Glomerular endothelial cell (primary cell): ENCODE results near the gene APRT. TPM values are rescaled to one million over a fixed set of nuclear protein-coding genes. Genes with fewer than 3 reads are reported as not detected.

Source experiments
- DNase-seq: peaks from one replicate; pipeline ENCODE4 v3.0.0-alpha.2; 2011; ENCODE audit warnings: low read depth, low spot score; ENCODE audit errors: extremely low read depth
- total RNA-seq: library from RNA; depleted of rRNA; stranded (reverse); fragments of >200 nt; gene quantifications from 2 replicates; pipeline ENCODE4 v1.2.3, GENCODE V29; 2015

Gene APRT
- total RNA-seq, 1 donor from 2014 or later, result 189 TPM

DNA sequence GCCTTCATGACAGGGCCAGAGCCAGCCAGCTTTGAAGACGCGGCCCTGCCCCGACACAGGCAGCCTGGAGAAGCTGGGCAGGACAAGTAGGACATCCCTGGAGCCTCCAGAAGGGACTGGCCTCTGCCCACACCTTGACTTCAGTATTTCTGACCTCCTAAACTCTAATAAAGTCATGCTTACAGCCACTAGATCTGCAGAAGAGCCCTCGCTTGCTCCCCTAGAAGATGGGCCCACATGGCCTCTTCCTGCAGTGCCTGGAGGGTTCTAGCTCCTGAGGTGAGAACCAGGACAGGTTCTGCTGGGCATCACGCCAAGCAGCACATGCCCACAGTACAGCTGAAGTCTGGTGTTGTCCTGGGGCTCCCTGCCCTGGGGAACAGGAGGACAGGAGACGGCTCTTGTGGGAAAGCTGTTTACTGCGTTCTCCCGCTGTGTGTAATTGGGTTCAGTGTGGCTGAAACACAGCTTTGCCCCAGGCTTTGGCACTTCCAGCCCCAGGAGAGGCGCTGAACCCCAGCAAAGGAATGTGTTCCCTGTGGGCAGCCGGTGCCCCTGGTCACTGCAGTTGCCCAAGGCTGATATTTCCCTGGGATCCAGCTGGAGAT, 2.6 kb downstream of the APRT start:
- DNase-seq, result no peak

DNA sequence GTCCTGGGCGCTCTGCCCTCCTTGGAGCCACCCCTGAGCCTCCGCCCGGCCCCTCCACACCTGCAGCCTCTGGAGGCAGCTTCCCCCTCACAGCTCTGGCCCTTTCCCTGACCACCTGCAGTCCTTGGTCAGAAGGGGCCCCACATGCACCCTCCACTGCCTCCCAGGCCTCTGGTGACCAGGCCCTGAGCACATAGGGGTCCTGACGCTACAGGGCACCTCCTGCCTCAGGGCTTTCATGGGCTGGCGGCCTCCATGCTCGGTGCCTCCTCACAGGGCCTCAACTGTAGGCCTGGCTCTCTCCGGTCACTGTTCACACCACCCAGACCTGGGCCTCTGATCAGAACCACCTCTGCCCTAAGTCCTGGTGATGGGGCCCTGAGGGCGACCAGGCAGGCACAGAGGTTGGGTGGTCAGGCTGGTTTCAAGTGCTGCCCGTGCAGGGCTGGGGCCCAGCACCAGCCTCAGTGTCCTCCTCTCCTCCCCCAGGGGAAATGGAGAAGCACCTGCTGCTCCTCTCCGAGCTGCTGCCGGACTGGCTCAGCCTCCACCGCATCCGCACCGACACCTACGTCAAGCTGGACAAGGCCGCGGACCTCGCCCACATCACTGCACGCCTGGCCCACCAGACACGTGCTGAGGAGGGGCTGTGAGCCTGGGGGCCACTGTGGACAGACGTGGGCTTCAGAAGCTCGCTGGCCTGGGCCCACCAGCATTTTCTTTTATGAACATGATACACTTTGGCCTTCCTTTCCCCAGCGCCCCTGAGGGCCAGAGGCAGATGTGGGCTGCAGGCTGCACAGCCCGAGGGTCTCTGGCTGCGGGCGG, 3.9 kb downstream of the APRT start:
- no peak for DNase-seq

DNA sequence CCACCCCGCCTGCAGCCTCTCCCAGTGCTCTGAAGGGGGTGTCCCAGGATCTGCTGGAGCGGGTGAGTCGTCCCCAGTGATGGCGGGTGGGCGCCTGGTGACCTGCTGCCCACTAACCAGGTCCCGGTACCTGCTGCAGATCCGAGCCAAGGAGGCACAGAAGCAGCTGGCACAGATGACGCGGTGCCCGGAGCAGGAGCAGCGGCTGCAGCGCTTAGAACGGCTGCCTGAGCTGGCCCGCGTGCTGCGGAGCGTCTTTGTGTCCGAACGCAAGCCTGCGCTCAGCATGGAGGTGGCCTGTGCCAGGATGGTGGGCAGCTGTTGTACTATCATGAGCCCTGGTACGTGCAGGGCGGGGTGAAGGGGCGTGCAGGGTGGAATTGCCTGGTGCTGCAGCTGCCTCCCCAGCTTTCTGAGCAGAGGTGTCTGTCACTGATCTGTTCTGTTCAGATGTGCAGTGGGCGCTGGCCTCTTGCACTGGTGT, 4.5 kb downstream of the APRT start:
- DNase-seq, result no peak

DNA sequence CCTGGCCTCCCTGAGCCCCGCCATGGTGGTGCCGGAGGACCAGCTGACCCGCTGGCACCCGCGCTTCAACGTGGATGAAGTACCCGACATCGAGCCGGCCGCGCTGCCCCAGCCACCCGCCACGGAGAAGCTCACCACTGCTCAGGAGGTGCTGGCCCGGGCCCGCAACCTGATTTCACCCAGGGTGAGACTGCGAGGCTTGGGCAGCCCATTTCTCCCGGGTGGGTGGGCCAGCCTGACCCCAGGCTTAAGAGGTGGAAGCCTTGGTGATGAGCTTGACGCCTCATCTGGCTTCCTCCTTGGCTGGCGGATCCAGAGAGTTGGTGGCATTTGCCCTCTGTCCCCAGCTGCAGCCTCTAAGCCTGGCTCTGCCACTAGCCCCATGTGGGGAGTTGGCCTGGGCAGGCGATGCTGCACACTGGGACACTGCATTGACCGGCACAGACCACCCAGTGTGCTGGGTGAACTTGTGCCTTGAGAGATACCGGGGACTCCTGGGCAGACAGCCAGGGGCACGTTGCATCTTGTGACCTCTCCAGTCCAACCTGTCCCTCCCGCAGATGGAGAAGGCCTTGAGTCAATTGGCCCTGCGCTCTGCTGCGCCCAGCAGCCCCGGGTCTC, 5.1 kb downstream of the APRT start:
- DNase-seq, result no peak

DNA sequence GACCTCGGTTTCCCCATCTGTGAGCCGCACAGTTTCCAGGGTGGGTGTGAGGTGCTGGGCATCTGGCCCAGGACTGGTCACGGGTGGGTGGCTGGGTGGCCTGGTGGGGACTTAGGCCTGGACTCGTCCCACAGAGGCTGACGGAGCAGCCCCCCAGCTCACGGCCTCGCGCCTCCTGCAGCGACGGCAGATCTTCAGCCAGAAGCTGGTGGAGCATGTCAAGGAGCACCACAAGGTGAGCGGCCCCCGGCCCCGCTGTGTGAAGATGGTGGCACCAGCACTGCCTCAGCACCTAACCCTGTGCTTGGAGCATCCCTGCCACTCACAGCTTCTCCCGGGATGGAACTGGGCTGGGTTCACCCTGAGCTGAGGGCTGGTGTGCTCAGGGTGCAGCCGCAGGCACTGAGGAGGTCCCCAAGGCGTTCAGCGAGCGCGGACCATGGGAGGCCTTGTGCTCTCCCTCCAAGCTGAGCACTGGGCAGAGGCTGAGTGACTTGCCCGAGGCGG, 5.8 kb downstream of the APRT start:
- no peak for DNase-seq

DNA sequence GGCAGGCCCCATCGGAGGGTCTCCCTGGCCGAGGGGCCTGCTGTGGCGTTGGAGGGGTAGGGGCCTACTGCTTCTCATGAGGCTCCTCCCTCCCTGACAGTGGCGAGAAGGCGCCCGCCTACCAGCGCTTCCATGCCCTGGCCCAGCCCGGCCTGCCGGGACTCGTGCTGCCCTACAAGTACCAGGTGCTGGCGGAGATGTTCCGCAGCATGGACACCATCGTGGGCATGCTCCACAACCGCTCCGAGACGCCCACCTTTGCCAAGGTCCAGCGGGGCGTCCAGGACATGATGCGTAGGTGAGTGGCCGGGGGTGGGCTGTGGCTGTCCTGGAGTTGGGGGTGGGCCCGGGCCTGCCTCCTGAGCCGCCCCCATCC, 6.4 kb downstream of the APRT start:
- no peak for DNase-seq

DNA sequence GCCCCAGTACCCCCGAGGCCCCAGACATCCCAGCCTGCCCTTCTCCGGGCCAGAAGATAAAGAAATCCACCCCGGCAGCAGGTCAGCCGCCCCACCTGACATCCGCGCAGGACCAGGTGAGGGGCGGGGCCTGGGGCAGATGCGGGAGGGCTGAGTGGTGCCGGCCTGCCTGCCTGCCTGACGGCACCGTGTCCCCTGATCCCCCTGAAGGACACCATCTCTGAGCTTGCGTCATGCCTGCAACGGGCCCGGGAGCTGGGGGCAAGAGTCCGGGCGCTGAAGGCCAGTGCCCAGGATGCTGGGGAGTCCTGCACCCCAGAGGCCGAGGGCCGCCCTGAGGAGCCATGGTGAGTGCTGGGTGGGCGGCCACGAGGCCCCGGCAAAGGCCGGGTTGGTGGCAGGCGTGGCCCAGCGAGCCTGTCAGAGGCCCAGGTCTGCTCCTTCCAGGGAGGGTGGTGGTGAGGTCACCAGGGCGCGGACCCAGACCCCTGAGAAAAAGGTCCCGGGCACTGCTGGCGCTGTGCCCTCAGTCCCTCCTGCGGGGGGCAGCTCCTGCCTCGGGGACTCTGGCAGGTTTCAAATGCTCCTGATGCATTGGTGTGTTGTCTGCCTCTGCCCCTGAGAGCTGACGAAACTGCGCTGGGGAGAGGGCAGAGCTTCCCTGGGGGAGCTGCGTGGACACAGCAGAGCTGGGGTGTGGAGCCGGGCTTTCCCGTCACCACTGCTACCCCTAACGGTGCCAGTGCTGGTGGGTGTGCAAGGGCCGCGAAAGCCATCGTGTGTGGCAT, 7.0 kb downstream of the APRT start:
- no peak for DNase-seq

DNA sequence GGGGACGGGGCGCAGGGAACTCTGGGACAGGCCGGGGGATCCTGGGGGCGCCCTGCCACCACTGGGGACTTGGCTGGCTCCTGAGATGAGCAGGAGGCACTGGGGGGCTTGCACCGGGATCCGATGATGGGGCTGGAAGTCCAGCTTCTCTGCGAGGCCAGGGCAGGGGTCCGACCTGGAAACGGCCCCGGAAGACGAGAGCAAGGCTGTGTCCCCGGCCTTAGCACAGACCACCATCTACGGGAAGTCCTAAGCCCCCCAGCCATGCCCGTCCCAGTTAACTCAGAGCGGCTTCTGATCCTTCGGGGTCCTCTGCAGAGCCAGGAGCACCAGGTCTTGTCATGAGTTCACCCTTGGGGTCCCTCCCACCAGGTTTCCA, 7.6 kb downstream of the APRT start:
- no peak for DNase-seq

DNA sequence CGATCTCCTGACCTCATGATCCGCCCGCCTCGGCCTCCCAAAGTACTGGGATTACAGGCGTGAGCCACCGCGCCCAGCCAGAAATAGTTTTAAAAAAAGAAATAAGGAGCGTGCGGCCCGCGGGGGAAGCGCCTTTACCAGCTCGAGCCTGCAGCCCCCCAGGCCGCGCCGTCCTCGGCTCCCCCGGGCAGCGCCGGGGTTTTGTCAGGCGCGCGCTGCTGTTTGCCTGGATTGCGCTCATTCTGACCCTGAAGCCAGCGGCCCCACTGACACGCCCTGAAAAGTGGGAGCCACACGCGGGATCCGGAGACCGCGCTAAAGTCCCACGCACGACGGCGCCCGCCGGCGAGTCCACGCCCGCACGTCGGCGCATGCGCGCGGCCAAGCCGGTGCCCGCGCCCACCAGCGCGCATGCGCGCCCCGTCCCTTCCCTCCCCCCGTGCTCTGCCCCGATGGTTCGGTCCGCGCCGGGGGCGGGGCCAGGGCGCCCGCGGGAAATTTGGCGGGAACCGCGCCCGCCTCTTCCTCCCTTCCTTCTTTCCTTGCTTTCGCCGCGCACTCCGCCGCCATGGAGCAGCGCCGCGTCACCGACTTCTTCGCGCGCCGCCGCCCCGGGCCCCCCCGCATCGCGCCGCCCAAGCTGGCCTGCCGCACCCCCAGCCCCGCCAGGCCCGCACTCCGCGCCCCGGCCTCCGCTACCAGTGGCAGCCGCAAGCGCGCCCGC, 8.3 kb downstream of the APRT start, which contains the start of gene CDT1:
Gene CDT1 (plus strand): TSS at position 526 of the 724 bp plus-strand sequence. CDS start 43 bp downstream, at position 569.
- DNase-seq, result no peak

DNA sequence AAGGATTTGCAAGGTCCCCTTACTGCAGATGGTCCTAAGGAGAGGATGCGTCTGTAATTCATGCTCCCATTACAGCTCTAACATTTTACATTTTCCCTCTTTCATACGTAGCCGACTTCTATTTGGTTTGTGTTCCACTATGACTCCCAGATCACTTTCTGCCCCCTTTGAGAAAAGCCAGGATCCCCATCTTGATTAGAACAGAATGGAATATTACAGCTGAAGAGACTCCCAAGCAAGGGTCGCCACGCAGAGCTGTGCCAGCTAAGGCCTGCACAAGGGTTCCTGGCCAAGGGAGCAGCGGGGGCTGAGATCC, 11.5 kb downstream of the APRT start:
- DNase-seq, result no peak

DNA sequence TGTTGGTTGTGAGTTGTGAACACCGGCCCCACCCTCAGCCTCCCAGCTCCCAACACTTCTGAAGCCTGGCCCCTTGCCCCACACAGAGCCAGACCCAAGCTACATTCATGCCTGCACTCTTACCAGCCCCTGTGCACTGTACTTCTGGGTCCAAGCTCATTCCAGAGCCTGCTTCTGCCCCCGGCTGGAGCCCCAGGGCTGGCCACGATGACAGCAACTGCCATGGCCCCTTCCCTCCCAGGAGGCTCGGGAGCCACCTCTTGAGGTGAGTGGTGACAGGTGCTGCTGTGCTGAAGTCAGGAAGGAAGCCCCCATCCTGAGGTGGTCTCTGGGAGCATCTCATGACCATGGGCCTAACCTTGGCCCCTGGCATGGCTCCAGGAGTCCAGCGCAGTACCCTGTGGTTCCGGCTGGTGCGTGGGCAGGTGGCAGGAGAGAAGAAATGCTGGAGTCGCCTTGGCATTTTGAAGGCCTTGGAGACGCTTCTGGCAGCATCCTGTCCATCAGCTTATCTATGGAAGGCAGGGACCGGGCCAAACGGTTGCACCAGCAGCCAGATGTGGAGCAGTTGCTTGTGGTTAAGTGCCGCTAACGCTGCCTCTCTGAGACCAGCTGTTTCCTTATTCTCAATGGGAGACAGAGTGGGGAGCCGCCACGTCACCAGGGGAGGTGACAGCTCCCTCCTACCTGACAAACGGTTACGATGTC, 12.0 kb downstream of the APRT start:
- no peak for DNase-seq

DNA sequence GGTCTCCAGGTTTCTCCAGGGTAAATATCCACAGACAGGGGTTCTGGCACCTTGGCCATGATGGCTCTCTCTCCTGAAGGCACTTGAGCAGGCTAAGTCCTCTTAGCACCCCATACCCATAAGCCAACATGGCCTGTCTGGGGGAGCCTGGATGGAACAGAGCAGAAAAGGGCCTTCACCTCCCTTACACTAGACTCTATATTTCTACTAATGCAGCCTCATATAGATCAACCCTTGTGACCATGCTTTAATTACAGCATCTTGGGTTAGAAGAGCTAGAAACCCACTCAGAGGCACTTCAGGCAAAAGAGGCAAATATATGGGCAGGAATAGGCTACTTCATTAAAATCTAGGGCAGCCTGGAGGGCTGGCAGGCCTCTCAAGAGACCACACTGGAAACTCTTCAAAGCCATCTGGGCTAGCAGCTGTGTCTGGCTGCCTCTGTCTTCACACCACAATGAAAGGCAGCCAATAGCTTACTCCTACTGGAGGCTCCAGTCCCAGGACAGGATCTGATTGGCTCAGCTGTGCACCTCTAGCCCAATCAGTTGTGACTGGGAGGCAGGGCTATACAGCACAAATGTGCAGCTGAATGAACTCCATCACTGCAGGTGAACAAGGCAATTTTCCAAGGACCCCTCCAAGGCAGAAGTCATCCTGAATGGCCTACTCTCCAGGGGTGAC, 12.8 kb downstream of the APRT start:
- no peak for DNase-seq

DNA sequence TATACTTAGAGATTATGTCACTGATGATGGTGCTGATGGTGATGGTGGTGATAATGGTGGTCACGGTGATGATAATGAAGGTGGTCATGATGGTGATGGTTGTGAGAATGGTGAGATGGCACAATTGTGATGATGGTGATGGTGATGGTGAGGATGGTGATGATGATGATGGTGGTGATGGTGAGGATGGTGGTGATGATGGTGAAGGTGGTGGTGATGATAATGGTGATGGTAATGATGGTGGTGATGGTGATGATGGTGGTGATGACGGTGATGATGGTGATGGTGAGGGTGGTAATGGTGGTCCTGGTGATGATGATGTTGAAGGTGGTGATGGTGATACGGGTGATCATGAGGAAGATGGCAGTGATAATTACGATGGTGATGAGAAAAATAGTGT, 13.7 kb downstream of the APRT start:
- DNase-seq, result no peak

DNA sequence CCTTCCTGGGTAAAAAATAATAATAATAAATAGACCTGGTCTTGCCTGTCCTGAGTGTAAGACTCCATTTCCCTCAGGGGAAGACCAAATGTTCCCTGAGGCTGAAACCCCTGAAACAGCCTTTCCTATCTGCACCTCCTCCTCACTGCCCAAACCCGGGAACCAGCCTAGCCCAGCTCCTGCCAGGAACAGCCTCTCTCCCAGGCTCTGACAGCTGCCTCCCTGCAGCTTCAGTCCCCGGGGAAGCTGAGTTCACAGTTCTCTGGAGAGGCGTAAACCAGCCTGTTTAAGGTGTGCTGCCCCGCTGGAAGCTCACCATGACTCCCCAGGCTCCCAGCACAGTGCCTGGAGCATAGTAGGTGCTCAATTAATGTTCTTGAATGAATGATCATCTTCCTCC, 15.4 kb downstream of the APRT start:
- DNase-seq, result no peak

DNA sequence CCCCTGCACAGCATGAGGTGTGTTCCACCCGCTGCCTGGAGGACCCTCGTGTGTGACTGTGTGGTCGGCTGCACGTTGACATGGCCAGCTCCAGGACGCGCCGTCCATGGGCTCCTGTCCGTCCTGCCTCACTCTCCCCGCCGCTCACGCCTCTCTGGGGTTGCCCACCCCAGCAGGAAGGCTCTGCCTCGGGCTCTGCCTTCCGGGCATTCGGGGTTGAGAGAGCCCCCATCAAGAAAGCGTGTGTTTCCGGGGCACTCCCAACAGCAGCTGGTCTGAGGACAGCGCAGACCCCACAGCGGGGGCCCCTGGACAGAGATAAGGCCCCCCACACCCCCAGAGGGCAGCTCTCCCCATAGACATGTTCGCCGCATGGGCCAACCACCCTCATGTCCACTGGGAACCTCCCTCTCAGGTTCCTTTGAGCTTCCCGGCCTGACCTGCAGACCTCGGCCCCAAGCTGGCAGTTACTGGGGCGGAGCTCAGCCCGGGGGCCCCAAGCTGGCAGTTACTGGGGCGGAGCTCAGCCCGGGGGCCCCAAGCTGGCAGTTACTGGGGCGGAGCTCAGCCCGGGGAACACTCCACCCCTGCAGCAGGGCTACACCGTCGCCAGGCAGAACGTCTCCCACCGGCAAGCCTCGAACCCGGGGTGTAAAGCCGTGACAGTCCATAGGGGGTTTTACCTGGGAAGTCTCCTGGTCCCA, 18.3 kb downstream of the APRT start:
- no peak for DNase-seq

DNA sequence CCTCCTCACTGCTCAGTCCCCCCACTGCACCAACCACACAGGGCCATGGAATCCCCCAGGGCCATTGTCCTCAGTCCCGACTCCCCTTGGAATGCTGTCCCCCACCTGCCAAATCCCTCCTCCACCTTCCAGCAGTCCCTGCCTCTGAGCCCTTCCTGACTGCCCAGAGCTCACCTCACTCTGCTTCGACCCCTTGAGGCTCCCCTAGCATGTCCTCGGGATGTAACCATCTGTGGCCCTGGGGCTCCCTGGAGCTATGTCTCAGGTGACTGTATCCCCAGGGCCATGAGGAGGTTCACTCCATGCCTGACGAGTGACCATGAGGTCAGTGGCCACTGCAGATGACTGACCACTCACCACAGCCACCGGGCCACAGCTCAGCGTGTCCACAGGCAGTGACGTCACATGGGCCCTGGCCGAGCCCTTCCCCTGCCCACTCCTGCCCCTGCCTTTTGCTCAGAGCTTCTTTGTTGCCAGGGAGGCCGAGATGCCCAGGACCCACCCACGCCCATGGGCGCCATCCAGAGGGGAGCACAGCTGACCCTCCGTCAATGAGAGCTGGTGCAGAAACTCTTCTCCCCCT, 19.0 kb downstream of the APRT start:
- DNase-seq, result no peak

DNA sequence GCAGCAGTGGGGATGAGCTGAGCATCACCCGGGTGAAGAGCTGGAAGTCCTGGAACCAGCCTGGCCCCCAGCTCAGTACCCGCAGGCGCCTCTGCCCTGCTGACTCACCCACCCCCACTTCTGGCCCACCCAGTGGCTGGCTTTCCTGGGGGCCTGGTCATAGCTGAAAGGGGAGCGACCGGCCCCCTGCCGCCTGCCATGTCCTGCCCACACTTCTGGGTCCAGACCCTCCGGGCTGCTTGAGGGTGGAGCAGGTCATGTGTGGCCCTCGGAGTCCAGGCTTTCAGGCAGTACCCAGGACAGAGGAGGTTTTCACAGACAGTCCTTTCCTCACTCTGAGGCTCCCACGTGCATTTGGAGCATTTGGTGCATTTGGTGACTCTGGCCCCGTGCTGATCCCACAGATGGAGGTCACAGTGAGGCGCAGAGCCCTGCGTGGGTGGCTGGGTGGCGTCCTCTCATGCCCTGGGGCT, 19.6 kb downstream of the APRT start:
- no peak for DNase-seq
